Large intestine (tissue), 3 donors: ENCODE measurements around the gene CAMSAP2. TPM values are rescaled to one million over a fixed set of nuclear protein-coding genes. Genes with fewer than 3 reads are reported as not detected.
"Not testable (repeated sequence)": the region's sequence is repeated elsewhere in the genome, so short reads cannot be mapped to it uniquely, and the experiment has no call there.

Source experiments
- DNase-seq, 2 donors: peaks; one replicate each; pipeline versions ENCODE4 v3.0.0 to v3.0.0-alpha.2; 2013
- H3K27ac ChIP-seq: one replicate; pipeline ENCODE4 v1.5.1; 2013; ENCODE audit warnings: low read length
- H3K27me3 ChIP-seq: 2 replicates; pipeline ENCODE4 v1.6.1; 2013; ENCODE audit warnings: low read length; ENCODE audit not compliant: control insufficient read depth, insufficient read depth
- H3K36me3 ChIP-seq: 2 replicates; pipeline ENCODE4 v1.6.1; 2013; ENCODE audit warnings: low read length; ENCODE audit not compliant: control insufficient read depth, insufficient read depth
- H3K4me1 ChIP-seq: one replicate; pipeline ENCODE4 v1.6.1; 2013; ENCODE audit warnings: low read length; ENCODE audit not compliant: control insufficient read depth, insufficient read depth
- H3K4me3 ChIP-seq: one replicate; pipeline ENCODE4 v1.5.1; 2013; ENCODE audit warnings: low read length
- H3K9me3 ChIP-seq: one replicate; pipeline ENCODE4 v1.6.1; 2013; ENCODE audit warnings: mild to moderate bottlenecking, low read depth, low read length, moderate library complexity; ENCODE audit not compliant: control insufficient read depth
- WGBS: methylation state at CpG from one replicate; pipeline ENCODE4 v1.1.5; 2013; ENCODE audit warnings: low lambda C conversion rate; ENCODE audit not compliant: insufficient coverage; 5-methylcytosine and 5-hydroxymethylcytosine counted together
- polyA plus RNA-seq: library from polyadenylated mRNA; unstranded; fragments of 120-200 nt; gene quantifications from one replicate; pipeline ENCODE4 v1.2.1, GENCODE V29; 2013

CAMSAP2 gene
- polyA plus RNA-seq, 1 donor: 17.9 TPM

GRCh38 chr1:200808846-200809245, 70.2 kb downstream of the CAMSAP2 start:
- WGBS: 94% methylated on average over 2 of the region's 2 CpGs
- DNase-seq: no peak
- Histone ChIP-seq H3K9me3 (no peaks in the 10 kb centered on the region), H3K27ac (no peak overlapping the region), H3K4me1 (no peaks in the 10 kb centered on the region), H3K36me3 (peaks cover 26% of the 10 kb centered on the region), H3K4me3 (no peak overlapping the region), H3K27me3 (no peaks in the 10 kb centered on the region)

GRCh38 chr1:200811704-200812103, 73.0 kb downstream of the CAMSAP2 start:
- no peak overlapping the region for H3K4me3 ChIP-seq
- DNase-seq: no peak
- peaks cover 28% of the 10 kb centered on the region for H3K36me3 ChIP-seq
- no peaks in the 10 kb centered on the region for H3K27me3 ChIP-seq
- no peaks in the 10 kb centered on the region for H3K4me1 ChIP-seq
- H3K9me3 ChIP-seq: no peaks in the 10 kb centered on the region
- H3K27ac ChIP-seq: no peak overlapping the region
- WGBS: 56% methylated on average over 2 of the region's 4 CpGs

- not testable (repeated sequence) for H3K9me3 ChIP-seq, H3K4me1 ChIP-seq, DNase-seq, H3K27ac ChIP-seq, H3K27me3 ChIP-seq, H3K36me3 ChIP-seq, H3K4me3 ChIP-seq
- WGBS: no CpG with 5 or more reads among the region's 26 CpGs
Measured at GRCh38 chr1:200816624-200817224, 78.0 kb downstream of the CAMSAP2 start.

- 100% methylated on average over 1 of the region's 1 CpG for WGBS
- H3K36me3 ChIP-seq: peaks cover 4% of the 10 kb centered on the region
- H3K27me3 ChIP-seq: no peaks in the 10 kb centered on the region
- DNase-seq: no peak
- H3K4me3 ChIP-seq: no peak overlapping the region
- H3K27ac ChIP-seq: no peak overlapping the region
- H3K4me1 ChIP-seq: no peaks in the 10 kb centered on the region
- H3K9me3 ChIP-seq: no peaks in the 10 kb centered on the region
Measured at GRCh38 chr1:200818248-200818647, 79.6 kb downstream of the CAMSAP2 start.

GRCh38 chr1:200819726-200820125, 81.0 kb downstream of the CAMSAP2 start:
- Histone ChIP-seq H3K27ac (no peak overlapping the region), H3K27me3 (no peaks in the 10 kb centered on the region), H3K4me1 (no peaks in the 10 kb centered on the region), H3K4me3 (no peak overlapping the region), H3K36me3 (peaks cover 4% of the 10 kb centered on the region), H3K9me3 (no peaks in the 10 kb centered on the region)
- WGBS: no CpG with 5 or more reads among the region's 2 CpGs
- DNase-seq: no peak

GRCh38 chr1:200831091-200831490, 92.4 kb downstream of the CAMSAP2 start:
- H3K36me3 ChIP-seq: peaks cover 7% of the 10 kb centered on the region
- H3K27ac ChIP-seq: no peak overlapping the region
- DNase-seq: no peak
- no peak overlapping the region for H3K4me3 ChIP-seq
- no peaks in the 10 kb centered on the region for H3K9me3 ChIP-seq
- H3K27me3 ChIP-seq: no peaks in the 10 kb centered on the region
- no CpG with 5 or more reads among the region's 2 CpGs for WGBS
- no peaks in the 10 kb centered on the region for H3K4me1 ChIP-seq

GRCh38 chr1:200834383-200834782, 95.7 kb downstream of the CAMSAP2 start:
- Histone ChIP-seq H3K36me3 (peaks cover 10% of the 10 kb centered on the region), H3K9me3 (no peaks in the 10 kb centered on the region), H3K4me3 (no peak overlapping the region), H3K27ac (no peak overlapping the region), H3K27me3 (no peaks in the 10 kb centered on the region), H3K4me1 (no peaks in the 10 kb centered on the region)
- WGBS: no CpG with 5 or more reads among the region's 5 CpGs
- no peak for DNase-seq

GRCh38 chr1:200836213-200836612, 97.5 kb downstream of the CAMSAP2 start:
- Histone ChIP-seq H3K9me3 (no peaks in the 10 kb centered on the region), H3K27me3 (no peaks in the 10 kb centered on the region), H3K4me1 (no peaks in the 10 kb centered on the region), H3K4me3 (no peak overlapping the region), H3K36me3 (peaks cover 12% of the 10 kb centered on the region), H3K27ac (no peak overlapping the region)
- no peak for DNase-seq
- 100% methylated on average over 1 of the region's 3 CpGs for WGBS

- Histone ChIP-seq H3K36me3 (peaks cover 15% of the 10 kb centered on the region), H3K4me3 (no peak overlapping the region), H3K9me3 (no peaks in the 10 kb centered on the region), H3K27ac (no peak overlapping the region), H3K27me3 (no peaks in the 10 kb centered on the region), H3K4me1 (no peaks in the 10 kb centered on the region)
- WGBS: 54% methylated on average over 2 of the region's 2 CpGs
- DNase-seq: no peak
Measured at GRCh38 chr1:200837931-200838571, 99.4 kb downstream of the CAMSAP2 start.

- no peaks in the 10 kb centered on the region for H3K27me3 ChIP-seq
- no peak overlapping the region for H3K27ac ChIP-seq
- DNase-seq: no peak
- 90% methylated on average over 2 of the region's 3 CpGs for WGBS
- H3K4me1 ChIP-seq: no peaks in the 10 kb centered on the region
- no peak overlapping the region for H3K4me3 ChIP-seq
- no peaks in the 10 kb centered on the region for H3K9me3 ChIP-seq
- H3K36me3 ChIP-seq: peaks cover 11% of the 10 kb centered on the region
Measured at GRCh38 chr1:200838676-200839445, 100.2 kb downstream of the CAMSAP2 start.
